Small intestine (tissue), 7 donors: Measurements from ENCODE around the gene TRIM63. TPM values are rescaled to one million over a fixed set of nuclear protein-coding genes. Genes with fewer than 3 reads are reported as not detected.

Experiments used
- DNase-seq, 2 donors: peaks; one replicate each; pipeline versions ENCODE4 v3.0.0 to v3.0.0-alpha.2; 2013
- FAIRE-seq: peaks from 2 replicates; lab custom pipeline; 2012; peaks lifted over from hg19 to GRCh38; lab: Jason Lieb, UNC
- H3K27ac ChIP-seq, 3 donors: one replicate each; pipeline ENCODE4 v1.5.1; 2013; ENCODE audit warnings: low read length in 2 of 3, mild to moderate bottlenecking in 2 of 3, control low read depth in 1 of 3, inconsistent platforms in 1 of 3, low read depth in 1 of 3, moderate library complexity in 1 of 3
- H3K27me3 ChIP-seq, 3 donors: one replicate each; pipeline ENCODE4 v1.6.1; 2013; ENCODE audit warnings: low read length in 3 of 3, inconsistent platforms in 1 of 3; ENCODE audit not compliant: control insufficient read depth in 3 of 3, insufficient read depth in 3 of 3
- H3K36me3 ChIP-seq, 3 donors: one replicate each; pipeline ENCODE4 v1.6.1; 2013; ENCODE audit warnings: low read length in 3 of 3, inconsistent platforms in 1 of 3, low read depth in 1 of 3, mild to moderate bottlenecking in 1 of 3, moderate library complexity in 1 of 3; ENCODE audit not compliant: control insufficient read depth in 3 of 3, insufficient read depth in 2 of 3
- H3K4me1 ChIP-seq, 3 donors: one replicate each; pipeline ENCODE4 v1.6.1; 2013; ENCODE audit warnings: low read length in 2 of 3, inconsistent platforms in 1 of 3, low read depth in 1 of 3, mild to moderate bottlenecking in 1 of 3, moderate library complexity in 1 of 3; ENCODE audit not compliant: control insufficient read depth in 3 of 3, insufficient read depth in 2 of 3
- H3K4me3 ChIP-seq, 3 donors: one replicate each; pipeline ENCODE4 v1.5.1; 2013; ENCODE audit warnings: low read length in 3 of 3, control low read depth in 1 of 3, inconsistent platforms in 1 of 3, low read depth in 1 of 3, mild to moderate bottlenecking in 1 of 3, moderate library complexity in 1 of 3
- H3K9me3 ChIP-seq, 2 donors: one replicate each; pipeline ENCODE4 v1.6.1; 2013; ENCODE audit warnings: low read depth in 1 of 2, low read length in 1 of 2; ENCODE audit not compliant: control insufficient read depth in 2 of 2, insufficient read depth in 1 of 2
- WGBS, 3 donors: extraction: QIAGEN DNeasy Blood & Tissue Kit; methylation state at CpG; one replicate each; pipeline ENCODE4 v1.1.7; 2013; 5-methylcytosine and 5-hydroxymethylcytosine counted together
- polyA plus RNA-seq, 4 donors: library from polyadenylated mRNA; stranded (reverse) in 3 of 4; unstranded in 1 of 4; fragments of 200-250 nt in 3 of 4; fragments of 120-200 nt in 1 of 4; gene quantifications; one replicate each; pipeline versions ENCODE4 v1.2.1 to v1.2.3, GENCODE V29; 2013
- donor health status: healthy with polysubstance abuse.
- donor health status: control.
- donor health status: control.
- donor health status: Bipolar disorder and iron deficiency.
- donor health status: healthy.

The TRIM63 gene
- polyA plus RNA-seq, 4 donors = 0.91 to 11.3 (median 2.8) TPM

- Histone ChIP-seq H3K27ac (no peak overlapping the region), H3K36me3 (no peaks in the 10 kb centered on the region), H3K27me3 (peaks cover 0 to 5% (median 0%) of the 10 kb centered on the region in 3 donors), H3K4me3 (no peak overlapping the region), H3K9me3 (no peaks in the 10 kb centered on the region), H3K4me1 (peaks cover 0 to 8% (median 0%) of the 10 kb centered on the region in 3 donors)
- DNase-seq (no peak), FAIRE-seq (no peak)
- WGBS, 3 donors = 58 to 74% (median 72%) methylated on average over 5 of the region's 5 CpGs
Measured at GRCh38 chr1:26025517-26025916, 41.9 kb downstream of the TRIM63 start.

GRCh38 chr1:26025060-26025459, 42.4 kb downstream of the TRIM63 start:
- DNase-seq (no peak), FAIRE-seq (no peak)
- H3K9me3 ChIP-seq = no peaks in the 10 kb centered on the region
- peaks cover 0 to 5% (median 0%) of the 10 kb centered on the region in 3 donors for H3K27me3 ChIP-seq
- no peak overlapping the region for H3K4me3 ChIP-seq
- no peaks in the 10 kb centered on the region for H3K36me3 ChIP-seq
- H3K27ac ChIP-seq = no peak overlapping the region
- WGBS, 3 donors = 13 to 65% (median 32%) methylated on average over 5 of the region's 5 CpGs
- H3K4me1 ChIP-seq = peaks cover 0 to 8% (median 0%) of the 10 kb centered on the region in 3 donors

- DNase-seq = no peak
Measured at GRCh38 chr1:26023826-26024225, 43.6 kb downstream of the TRIM63 start.

GRCh38 chr1:26023009-26023408, 44.4 kb downstream of the TRIM63 start:
- peaks cover 0 to 10% (median 0%) of the 10 kb centered on the region in 3 donors for H3K4me1 ChIP-seq
- H3K9me3 ChIP-seq = no peaks in the 10 kb centered on the region
- peaks cover 0 to 5% (median 0%) of the 10 kb centered on the region in 3 donors for H3K27me3 ChIP-seq
- DNase-seq (no peak), FAIRE-seq (no peak)
- no peaks in the 10 kb centered on the region for H3K36me3 ChIP-seq
- no peak overlapping the region for H3K27ac ChIP-seq
- no peak overlapping the region for H3K4me3 ChIP-seq
- 89 to 97% (median 91%) methylated on average over 8 to 13 of the region's 13 CpGs for WGBS, 3 donors

More at GRCh38 chr1:26023826-26024225, 43.6 kb downstream of the TRIM63 start:
- Histone ChIP-seq H3K27ac (no peak overlapping the region), H3K9me3 (no peaks in the 10 kb centered on the region), H3K27me3 (peaks cover 0 to 5% (median 0%) of the 10 kb centered on the region in 3 donors), H3K4me1 (peaks cover 0 to 10% (median 0%) of the 10 kb centered on the region in 3 donors), H3K36me3 (no peaks in the 10 kb centered on the region), H3K4me3 (no peak overlapping the region)
- no peak for FAIRE-seq
- WGBS, 3 donors = 89 to 94% (median 90%) methylated on average over 5 of the region's 5 CpGs

- no peaks in the 10 kb centered on the region for H3K36me3 ChIP-seq
- H3K4me1 ChIP-seq = peaks cover 0 to 10% (median 0%) of the 10 kb centered on the region in 3 donors
- no peak overlapping the region for H3K27ac ChIP-seq
- FAIRE-seq (no peak), DNase-seq (no peak)
- 78 to 85% (median 80%) methylated on average over 7 to 8 of the region's 8 CpGs for WGBS, 3 donors
- peaks cover 0 to 5% (median 0%) of the 10 kb centered on the region in 3 donors for H3K27me3 ChIP-seq
- no peaks in the 10 kb centered on the region for H3K9me3 ChIP-seq
- H3K4me3 ChIP-seq = no peak overlapping the region
Measured at GRCh38 chr1:26022404-26022779, 45.0 kb downstream of the TRIM63 start.

GRCh38 chr1:26021647-26022403, 45.6 kb downstream of the TRIM63 start, which contains the start of gene EXTL1:
EXTL1 (plus strand) TSS chr1:26021775; CDS start chr1:26022647, 872 bp downstream.
- 46 to 67% (median 63%) methylated on average over 13 to 15 of the region's 15 CpGs for WGBS, 3 donors
- Histone ChIP-seq H3K27me3 (peaks cover 0 to 5% (median 0%) of the 10 kb centered on the region in 3 donors), H3K27ac (no peak within 1 kb of the TSS), H3K4me1 (peaks cover 0 to 10% (median 0%) of the 10 kb centered on the region in 3 donors), H3K4me3 (peak within 1 kb of the TSS in 1 of 3 donors; percentile 30), H3K9me3 (no peaks in the 10 kb centered on the region), H3K36me3 (no peaks in the 10 kb centered on the region)
- DNase-seq (peak in 1 of 2 donors; percentile 24), FAIRE-seq (no peak)

- H3K27ac ChIP-seq = no peak overlapping the region
- FAIRE-seq = no peak
- no peaks in the 10 kb centered on the region for H3K36me3 ChIP-seq
- no peak overlapping the region for H3K4me3 ChIP-seq
- 64 to 73% (median 72%) methylated on average over 6 of the region's 6 CpGs for WGBS, 3 donors
- peaks cover 0 to 5% (median 0%) of the 10 kb centered on the region in 3 donors for H3K27me3 ChIP-seq
- DNase-seq = no peak
- H3K4me1 ChIP-seq = peaks cover 0 to 10% (median 0%) of the 10 kb centered on the region in 3 donors
- no peaks in the 10 kb centered on the region for H3K9me3 ChIP-seq
Measured at GRCh38 chr1:26020941-26021646, 46.3 kb downstream of the TRIM63 start.

- Histone ChIP-seq H3K27ac (no peak overlapping the region), H3K9me3 (no peaks in the 10 kb centered on the region), H3K36me3 (no peaks in the 10 kb centered on the region), H3K4me1 (peaks cover 0 to 10% (median 0%) of the 10 kb centered on the region in 3 donors), H3K4me3 (no peak overlapping the region), H3K27me3 (peaks cover 0 to 5% (median 0%) of the 10 kb centered on the region in 3 donors)
- 60 to 83% (median 78%) methylated on average over 6 of the region's 6 CpGs for WGBS, 3 donors
- no peak for FAIRE-seq
- DNase-seq = no peak
Measured at GRCh38 chr1:26020330-26020768, 47.1 kb downstream of the TRIM63 start.
